Embryonic facial prominence (tissue), 1 donor: ENCODE data around the gene GNPDA2.
"Not testable (repeated sequence)": the region's sequence is repeated elsewhere in the genome, so short reads cannot be mapped to it uniquely, and the experiment has no call there.

Experiments
- DNase-seq: peaks from one replicate; pipeline ENCODE4 v3.0.0-alpha.2; 2016; ENCODE audit errors: extremely low spot score

GNPDA2 gene

GRCh38 chr4:44726038-44726871, at the start of gene GNPDA2:
Gene GNPDA2 (minus strand): TSS chr4:44726556. CDS start chr4:44722207, 4,349 bp downstream.
- DNase-seq = peak; percentile 65

GRCh38 chr4:44772340-44772739, 46.0 kb upstream of the GNPDA2 start:
- DNase-seq = no peak

- DNase-seq = no peak
Measured at GRCh38 chr4:44771789-44772188, 45.4 kb upstream of the GNPDA2 start.

- DNase-seq = no peak
Measured at GRCh38 chr4:44766453-44766852, 40.1 kb upstream of the GNPDA2 start.

GRCh38 chr4:44765116-44765515, 38.8 kb upstream of the GNPDA2 start:
- DNase-seq = no peak

GRCh38 chr4:44761306-44761705, 35.0 kb upstream of the GNPDA2 start:
- DNase-seq = no peak

- peak; percentile 65 for DNase-seq
Measured at GRCh38 chr4:44760142-44760898, 34.0 kb upstream of the GNPDA2 start.

- DNase-seq = no peak
Measured at GRCh38 chr4:44756559-44756958, 30.2 kb upstream of the GNPDA2 start.

GRCh38 chr4:44740201-44740600, 13.8 kb upstream of the GNPDA2 start:
- no peak for DNase-seq

- DNase-seq = no peak
Measured at GRCh38 chr4:44738615-44739014, 12.3 kb upstream of the GNPDA2 start.

- no peak for DNase-seq
Measured at GRCh38 chr4:44736900-44737299, 10.5 kb upstream of the GNPDA2 start.

GRCh38 chr4:44728694-44729093, 2.3 kb upstream of the GNPDA2 start:
- DNase-seq = not testable (repeated sequence)

- no peak for DNase-seq
Measured at GRCh38 chr4:44727471-44727870, 1.1 kb upstream of the GNPDA2 start.

GRCh38 chr4:44725726-44726037, 674 bp downstream of the GNPDA2 start:
- DNase-seq = no peak

GRCh38 chr4:44725166-44725565, 1.2 kb downstream of the GNPDA2 start:
- DNase-seq = no peak

- DNase-seq = no peak
Measured at GRCh38 chr4:44722001-44722400, 4.4 kb downstream of the GNPDA2 start.

- no peak for DNase-seq
Measured at GRCh38 chr4:44720371-44720770, 6.0 kb downstream of the GNPDA2 start.

- DNase-seq = no peak
Measured at GRCh38 chr4:44716597-44716996, 9.8 kb downstream of the GNPDA2 start.

- no peak for DNase-seq
Measured at GRCh38 chr4:44713125-44713524, 13.2 kb downstream of the GNPDA2 start.

- DNase-seq = no peak
Measured at GRCh38 chr4:44704673-44705072, 21.7 kb downstream of the GNPDA2 start.

- DNase-seq = no peak
Measured at GRCh38 chr4:44701037-44701436, 25.3 kb downstream of the GNPDA2 start.

- DNase-seq = no peak
Measured at GRCh38 chr4:44700427-44700826, 25.9 kb downstream of the GNPDA2 start.

GRCh38 chr4:44684648-44685047, 41.7 kb downstream of the GNPDA2 start:
- no peak for DNase-seq
